GM12878 (cell line): ENCODE data around the gene TRAFD1. TPM values are rescaled to one million over a fixed set of nuclear protein-coding genes. Genes with fewer than 3 reads are reported as not detected.
"Not testable (repeated sequence)": the region's sequence is repeated elsewhere in the genome, so short reads cannot be mapped to it uniquely, and the experiment has no call there.

Experiments
- ATAC-seq: fragments of 200-7000 bp; cut with Tn5 transposase; 3 replicates; pipeline ENCODE4 v1.9.1; 2020; ENCODE audit warnings: mild to moderate bottlenecking, moderate library complexity
- BruUV-seq: library from RNA; stranded (reverse); fragments of 400-500 nt; replicated peaks from 2 replicates; lab custom pipeline; 2021; lab: Mats Ljungman, UMichigan
- CTCF ChIA-PET: fragments of 300-600 bp; sonication (Branson Sonifier 250); formaldehyde crosslinking; extraction: SDS; loops from one replicate; lab custom pipeline; 2021; ENCODE audit warnings: inconsistent platforms; lab: Yijun Ruan, JAX
- POLR2A ChIA-PET: fragments of 350-600 bp; formaldehyde crosslinking; extraction: SDS; loops from one replicate; lab custom pipeline; 2021; ENCODE audit warnings: inconsistent platforms; lab: Charles Lee
- RAD21 ChIA-PET: fragments of 300-600 bp; sonication (Branson Sonifier 250); formaldehyde crosslinking; loops from one replicate; lab custom pipeline; 2023; ENCODE audit warnings: antibody characterized with exemption; ENCODE audit not compliant: unreplicated experiment; lab: Charles Lee
- SMC1A ChIA-PET: fragments of 300-600 bp; sonication (Branson Sonifier 250); formaldehyde crosslinking; loops from one replicate; lab custom pipeline; 2023; ENCODE audit not compliant: unreplicated experiment, uncharacterized antibody; lab: Charles Lee
- DNase-seq: peaks from one replicate; pipeline ENCODE4 v3.0.0-alpha.2; 2011; ENCODE audit warnings: low read depth, low spot score
- FAIRE-seq: peaks from 3 replicates; lab custom pipeline; 2011; peaks lifted over from hg19 to GRCh38; lab: Jason Lieb, UNC
- H2AFZ ChIP-seq: 2 replicates; pipeline ENCODE4 v1.6.0; 2011; ENCODE audit warnings: low read depth, low read length, control low read depth; ENCODE audit not compliant: control insufficient read depth
- H3K27ac ChIP-seq: 2 replicates; pipeline ENCODE4 v1.5.1; 2011; ENCODE audit warnings: control low read depth; ENCODE audit not compliant: control insufficient read depth, insufficient read depth
- H3K27me3 ChIP-seq, 2 experiments: replicated peaks in 1 of 2; 2 replicates each; pipeline versions ENCODE4 v1.6.0 to v1.6.1; 2011; ENCODE audit warnings: low read length in 1 of 2; ENCODE audit not compliant: control insufficient read depth in 2 of 2, insufficient read depth in 2 of 2
- H3K36me3 ChIP-seq, 2 experiments: 2 replicates each; pipeline ENCODE4 v1.5.1; 2011; ENCODE audit warnings: low read length in 1 of 2; ENCODE audit not compliant: control insufficient read depth in 2 of 2, insufficient read depth in 2 of 2
- H3K4me1 ChIP-seq: 2 replicates; pipeline ENCODE4 v1.6.1; 2011; ENCODE audit warnings: mild to moderate bottlenecking, low read length, moderate library complexity, mixed read lengths; ENCODE audit not compliant: control insufficient read depth, insufficient read depth
- H3K4me2 ChIP-seq: 2 replicates; pipeline ENCODE4 v1.6.0; 2011; ENCODE audit warnings: control low read depth; ENCODE audit not compliant: control insufficient read depth, insufficient read depth
- H3K4me3 ChIP-seq: fragments of 200-600 bp; sonication (generic); 2 replicates; pipeline ENCODE4 v1.5.1; 2016
- H3K79me2 ChIP-seq: 2 replicates; pipeline ENCODE4 v1.6.0; 2011; ENCODE audit warnings: low read length; ENCODE audit not compliant: control insufficient read depth, insufficient read depth
- H3K9ac ChIP-seq: 2 replicates; pipeline ENCODE4 v1.8.0; 2011; ENCODE audit warnings: low read length, control low read depth, mixed read lengths; ENCODE audit not compliant: control insufficient read depth, insufficient read depth
- H3K9me3 ChIP-seq: replicated peaks from 3 replicates; pipeline ENCODE4 v1.5.1; 2011; ENCODE audit warnings: mild to moderate bottlenecking, low read length; ENCODE audit not compliant: control insufficient read depth, insufficient read depth
- H4K20me1 ChIP-seq: 2 replicates; pipeline ENCODE4 v1.6.0; 2011; ENCODE audit not compliant: control insufficient read depth, insufficient read depth
- CBFB ChIP-seq: IDR thresholded peaks from 2 replicates; pipeline ENCODE4 v1.6.1; 2016; ENCODE audit warnings: antibody characterized with exemption, low read depth
- MXI1 ChIP-seq: fragments of 150-350 bp; IDR thresholded peaks from 2 replicates; pipeline ENCODE4 v1.6.1; 2011; ENCODE audit warnings: low read depth, mild to moderate bottlenecking, inconsistent platforms, low read length, improper control_type of control experiment
- POLR2A ChIP-seq: IDR thresholded peaks from 2 replicates; pipeline ENCODE4 v1.6.1; 2011; ENCODE audit warnings: low read depth, mild to moderate bottlenecking, low read length
- WGBS: methylation state at CpG from one replicate; pipeline ENCODE4 v1.1.6; 2016; ENCODE audit warnings: low lambda C conversion rate; ENCODE audit not compliant: insufficient replicate concordance, insufficient coverage; ENCODE audit errors: missing lambda C conversion rate; 5-methylcytosine and 5-hydroxymethylcytosine counted together
- in situ Hi-C: fragments of 300-500 bp; cut with MboI; formaldehyde crosslinking; loops from 9 replicates; pipeline ENCODE4 v1.14.3; 2018; ENCODE audit warnings: mixed read lengths
- intact Hi-C: fragments of 100-400 bp; cut with micrococcal nuclease; formaldehyde crosslinking; loops from one replicate; pipeline ENCODE4 v1.14.2; 2022; ENCODE audit not compliant: unreplicated experiment
- polyA plus RNA-seq, 11 experiments: library from polyadenylated mRNA; depleted of rRNA in 4 of 11; unstranded in 6 of 11; stranded (reverse) in 5 of 11; fragments of >200 nt; fragmentation: Nextera tagmentation in 4 of 11; fragmentation: Illumina TruSeq in 1 of 11; extraction: Ambion mirVana in 4 of 11; extraction: Trizol in 1 of 11; gene quantifications; 1 replicate in 1 of 11; 2 replicates in 10 of 11; pipeline versions ENCODE4 v1.2.1 to v1.2.3, GENCODE V29; 2011 to 2016; ENCODE audit warnings: inconsistent platforms in 2 of 11, missing spikeins in 2 of 11, low read depth in 1 of 11
- total RNA-seq, 4 experiments: library from RNA; depleted of rRNA in 3 of 4; stranded (reverse); fragments of >200 nt in 3 of 4; fragmentation: Illumina TruSeq in 1 of 4; extraction: Trizol in 1 of 4; gene quantifications; 2 replicates each; pipeline versions ENCODE4 v1.2.1 to v1.2.3, GENCODE V29; 2013 to 2021

The TRAFD1 gene
- total and polyA plus RNA-seq, 10 of the 15 experiments (the other 5 are each of a cell fraction or from before 2014, with no cell fraction given): 37.2 to 55.5 (median 46.2) TPM

DNA sequence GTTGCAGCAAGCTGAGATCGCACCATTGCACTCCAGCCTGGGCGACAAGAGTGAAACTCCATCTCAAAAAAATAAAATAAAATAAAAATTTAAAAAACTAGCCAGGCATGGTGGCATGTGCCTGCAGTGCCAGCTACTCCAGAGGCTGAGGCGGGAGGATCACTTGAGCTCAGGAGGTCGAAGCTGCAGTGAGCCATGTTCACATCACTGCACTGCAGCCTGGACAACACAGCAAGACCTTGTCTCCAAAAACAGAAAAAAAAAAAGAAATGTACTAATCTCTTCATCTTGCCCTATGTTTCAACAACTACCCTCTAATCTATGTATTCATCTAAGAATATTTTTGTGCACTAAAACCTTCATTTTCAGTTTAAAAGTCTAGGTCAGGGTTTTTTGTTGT lies 23.2 kb upstream of the TRAFD1 start:
- RAD21 ChIA-PET: no interaction called here
- FAIRE-seq: no peak
- Histone ChIP-seq H3K36me3 (peaks cover 5 to 10% of the 10 kb centered on the region in 2 experiments; a peak in 3 of 4 replicates), H3K9ac (no peak overlapping the region), H3K4me3 (no peak overlapping the region), H3K9me3 (no peaks in the 10 kb centered on the region), H3K27me3 (no peaks in the 10 kb centered on the region), H4K20me1 (peaks cover 4% of the 10 kb centered on the region), H2AFZ (no peak overlapping the region), H3K79me2 (peaks cover 73% of the 10 kb centered on the region), H3K4me1 (peaks cover 12% of the 10 kb centered on the region; the same call in 1 of the 2 replicates), H3K4me2 (no peak overlapping the region), H3K27ac (no peak overlapping the region)
- in situ Hi-C loops: no loop called here
- TF ChIP-seq MXI1: no peak
- TF ChIP-seq POLR2A: no peak
- TF ChIP-seq CBFB: no peak
- DNase-seq: no peak
- no TSS peak for BruUV-seq
- CTCF ChIA-PET: no interaction called here
- POLR2A ChIA-PET: interaction anchor here (1.2 kb wide), 1 partner anchor 21 kb away, joined by 3 read pairs; no protein-coding TSS in a partner anchor
- intact Hi-C loops: no loop called here
- 93% methylated on average over 4 of the region's 4 CpGs for WGBS
- ATAC-seq: no peak
- SMC1A ChIA-PET: interaction anchor here (1.2 kb wide), 1 partner anchor 88 kb away, joined by 4 read pairs; no protein-coding TSS in a partner anchor

DNA sequence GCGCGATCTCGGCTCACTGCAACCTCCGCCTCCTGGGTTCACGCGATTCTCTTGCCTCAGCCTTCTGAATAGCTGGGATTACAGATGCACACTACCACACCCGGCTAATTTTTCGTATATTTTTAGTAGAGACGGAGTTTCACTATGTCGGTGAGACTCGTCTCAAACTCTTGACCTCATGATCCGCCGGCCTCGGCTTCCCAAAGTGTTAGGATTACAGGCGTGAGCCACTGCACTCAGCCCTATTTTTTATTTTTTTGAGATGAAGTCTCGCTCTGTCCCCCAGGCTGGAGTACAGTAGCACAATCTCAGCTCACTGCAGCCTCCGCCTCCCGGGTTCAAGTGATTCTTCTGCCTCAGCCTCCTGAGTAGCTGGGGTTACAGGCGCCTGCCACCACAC lies 22.6 kb upstream of the TRAFD1 start:
- H3K27ac ChIP-seq, DNase-seq, CTCF ChIA-PET, BruUV-seq, FAIRE-seq, POLR2A ChIA-PET, ATAC-seq, H3K27me3 ChIP-seq, H3K4me1 ChIP-seq, in situ Hi-C loops, intact Hi-C loops, H2AFZ ChIP-seq, H3K9me3 ChIP-seq, H3K4me3 ChIP-seq, H3K4me2 ChIP-seq, H3K9ac ChIP-seq, H4K20me1 ChIP-seq, H3K36me3 ChIP-seq, RAD21 ChIA-PET, SMC1A ChIA-PET: not testable (repeated sequence)
- peaks cover 77% of the 10 kb centered on the region for H3K79me2 ChIP-seq
- 92% methylated on average over 19 of the region's 19 CpGs for WGBS
